NCI-H2227 treated with DMSO at 0.1 percent for 48 hours (cell line): ENCODE results near the gene PPP2R5B.
"Not testable (repeated sequence)": the region's sequence is repeated elsewhere in the genome, so short reads cannot be mapped to it uniquely, and the experiment has no call there.

Experiments
- DNase-seq: peaks from one replicate; lab custom pipeline; 2025; lab: John Stamatoyannopoulos, UW

The PPP2R5B gene

GRCh38 chr11:64983339-64983738, 58.9 kb downstream of the PPP2R5B start:
- DNase-seq = not testable (repeated sequence)
